Measurements from ENCODE around the gene USH1C. TPM values are rescaled to one million over a fixed set of nuclear protein-coding genes. Genes with fewer than 3 reads are reported as not detected.

The USH1C gene
- total RNA-seq, 1 experiment from 2014 or later: 1.0 TPM

DNA sequence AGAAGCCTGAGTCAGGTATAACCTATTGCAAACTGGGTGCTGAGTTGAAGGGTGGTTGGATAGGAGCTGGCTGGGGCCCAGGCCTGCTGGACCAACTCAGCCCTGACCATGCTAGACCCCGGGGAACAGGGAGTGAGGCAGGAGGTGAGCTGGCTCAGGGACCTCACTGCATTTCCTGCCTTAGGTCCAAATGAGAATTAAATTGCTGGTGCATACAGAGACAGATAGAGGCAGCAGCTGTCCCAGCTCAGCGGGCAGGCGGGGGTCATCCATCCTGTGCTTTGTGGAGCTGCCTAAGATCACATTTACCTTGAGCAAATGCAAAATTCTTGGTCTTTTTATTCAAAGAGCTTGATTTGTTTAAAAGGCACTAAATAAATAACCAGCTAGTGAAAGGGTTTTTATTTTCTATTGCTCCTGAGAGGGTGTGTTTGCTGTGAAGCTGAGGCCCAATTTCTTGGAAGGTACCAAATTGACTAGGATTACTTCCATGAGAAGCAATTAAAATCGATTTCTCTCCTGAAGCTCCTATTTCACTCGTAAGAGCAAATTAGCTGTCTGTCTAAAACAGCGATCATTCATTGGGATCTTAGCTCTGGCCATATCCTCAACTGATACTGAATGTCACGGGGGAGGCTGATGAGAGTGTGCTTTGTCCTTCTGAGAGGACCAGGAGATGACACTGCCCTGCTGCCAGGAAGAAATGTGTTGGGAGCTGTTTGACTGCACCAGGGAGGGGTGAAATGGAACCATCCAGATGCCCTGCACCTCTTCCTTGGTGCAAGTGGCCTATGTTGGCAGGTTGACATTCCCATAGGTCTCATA is 24.9 kb downstream of the USH1C start:
- Mint-ChIP-seq H3K27ac (no peak overlapping the region; a peak in 2 of 7 replicates), H3K9me3 (no peaks in the 10 kb centered on the region), H3K4me1 (peaks cover 16 to 17% of the 10 kb centered on the region in 2 experiments), H3K27me3 (ENCODE audit: low read depth) (peaks cover 2% of the 10 kb centered on the region; the same call in 1 of the 2 replicates), H3K4me3 (no peak overlapping the region; a peak in 1 of 5 replicates), H3K36me3 (ENCODE audit: insufficient read depth in 1 of 3, low read depth in 3 of 3) (peaks cover 2 to 6% (median 4%) of the 10 kb centered on the region in 3 experiments; a peak in 6 of 7 replicates)
- no peak overlapping the region for H2BK120ac ChIP-seq (ENCODE audit: low read depth, low read length, poor library complexity, severe bottlenecking)
- H4K91ac ChIP-seq (ENCODE audit: insufficient read length, low read depth, low read length): no peak overlapping the region
- no peak overlapping the region for H2BK15ac ChIP-seq (ENCODE audit: low read depth, low read length)
- no peak overlapping the region for H3K23ac ChIP-seq (ENCODE audit: insufficient read length, low read depth, low read length)
- H3K4me2 ChIP-seq (ENCODE audit: insufficient read depth, insufficient read length, low read length): no peak overlapping the region
- peaks cover 4% of the 10 kb centered on the region; the same call in 1 of the 2 replicates for H3K4me1 ChIP-seq (ENCODE audit: insufficient read depth, low read length)
- no peak overlapping the region for H4K8ac ChIP-seq (replicated peaks; ENCODE audit: insufficient read length, low read depth, low read length)
- no peak overlapping the region for H2AFZ ChIP-seq (ENCODE audit: low read length)
- no peak overlapping the region for H3K18ac ChIP-seq (ENCODE audit: insufficient read length, low read depth, low read length)
- H3K79me2 ChIP-seq (ENCODE audit: insufficient read depth, low read length): no peaks in the 10 kb centered on the region
- H2AK5ac ChIP-seq (ENCODE audit: insufficient read length, low read length): no peak overlapping the region
- H3K23me2 ChIP-seq (ENCODE audit: insufficient read length, low read depth, low read length, poor library complexity, severe bottlenecking): no peaks in the 10 kb centered on the region
- H4K20me1 ChIP-seq (ENCODE audit: control insufficient read depth, insufficient read depth, insufficient read length): no peaks in the 10 kb centered on the region
- H3K79me1 ChIP-seq (ENCODE audit: insufficient read depth, low read depth, low read length, poor library complexity, severe bottlenecking): no peaks in the 10 kb centered on the region
- H3K9me3 ChIP-seq (ENCODE audit: control insufficient read depth, low read depth, low read length): no peaks in the 10 kb centered on the region
- H2BK5ac ChIP-seq (ENCODE audit: insufficient read length, low read length): no peak overlapping the region
- no CpG with 5 or more reads among the region's 7 CpGs for WGBS (ENCODE audit: extremely low coverage, insufficient read length, low lambda C conversion rate)
- TF ChIP-seq, protein P1, sequence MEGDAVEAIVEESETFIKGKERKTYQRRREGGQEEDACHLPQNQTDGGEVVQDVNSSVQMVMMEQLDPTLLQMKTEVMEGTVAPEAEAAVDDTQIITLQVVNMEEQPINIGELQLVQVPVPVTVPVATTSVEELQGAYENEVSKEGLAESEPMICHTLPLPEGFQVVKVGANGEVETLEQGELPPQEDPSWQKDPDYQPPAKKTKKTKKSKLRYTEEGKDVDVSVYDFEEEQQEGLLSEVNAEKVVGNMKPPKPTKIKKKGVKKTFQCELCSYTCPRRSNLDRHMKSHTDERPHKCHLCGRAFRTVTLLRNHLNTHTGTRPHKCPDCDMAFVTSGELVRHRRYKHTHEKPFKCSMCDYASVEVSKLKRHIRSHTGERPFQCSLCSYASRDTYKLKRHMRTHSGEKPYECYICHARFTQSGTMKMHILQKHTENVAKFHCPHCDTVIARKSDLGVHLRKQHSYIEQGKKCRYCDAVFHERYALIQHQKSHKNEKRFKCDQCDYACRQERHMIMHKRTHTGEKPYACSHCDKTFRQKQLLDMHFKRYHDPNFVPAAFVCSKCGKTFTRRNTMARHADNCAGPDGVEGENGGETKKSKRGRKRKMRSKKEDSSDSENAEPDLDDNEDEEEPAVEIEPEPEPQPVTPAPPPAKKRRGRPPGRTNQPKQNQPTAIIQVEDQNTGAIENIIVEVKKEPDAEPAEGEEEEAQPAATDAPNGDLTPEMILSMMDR (conservative IDR thresholded peaks at IDR 0.05): no peak
- no peak overlapping the region for H3K27ac ChIP-seq (ENCODE audit: insufficient read length, low read depth, low read length)
- no peak overlapping the region for H3K14ac ChIP-seq (ENCODE audit: insufficient read depth, low read length)
- no peak overlapping the region for H3K9ac ChIP-seq (ENCODE audit: extremely low read depth, insufficient read length, low read length)
- H3K4ac ChIP-seq (ENCODE audit: low read depth, low read length): no peak overlapping the region
- no peak overlapping the region for H3K56ac ChIP-seq (ENCODE audit: insufficient read length, low read depth, low read length)
- no peak overlapping the region for H3T11ph ChIP-seq (ENCODE audit: low read length)
- H3K27me3 ChIP-seq (ENCODE audit: insufficient read depth, low read length): no peaks in the 10 kb centered on the region
- DNase-seq: no peak
- no peak overlapping the region for H4K5ac ChIP-seq (ENCODE audit: insufficient read length, low read depth, low read length)
- no peak overlapping the region for H2BK12ac ChIP-seq (ENCODE audit: insufficient read length, low read depth, low read length)
- no peak overlapping the region for H2BK20ac ChIP-seq (ENCODE audit: low read depth, low read length, poor library complexity, severe bottlenecking)
